GM23248 (cell line): ENCODE data around the gene OFD1.

Experiments
- EZH2 ChIP-seq: fragments of 200-600 bp; sonication (generic); IDR thresholded peaks from 2 replicates; pipeline ENCODE4 v1.6.1; 2018; ENCODE audit warnings: antibody characterized with exemption, mild to moderate bottlenecking; ENCODE audit not compliant: insufficient read depth, poor library complexity, severe bottlenecking
- EZH2phosphoT487 ChIP-seq: fragments of 200-600 bp; sonication (generic); IDR thresholded peaks from 2 replicates; pipeline ENCODE4 v1.6.1; 2018; ENCODE audit warnings: antibody characterized with exemption, moderate library complexity, mild to moderate bottlenecking, low read depth; ENCODE audit not compliant: insufficient read depth

DNA sequence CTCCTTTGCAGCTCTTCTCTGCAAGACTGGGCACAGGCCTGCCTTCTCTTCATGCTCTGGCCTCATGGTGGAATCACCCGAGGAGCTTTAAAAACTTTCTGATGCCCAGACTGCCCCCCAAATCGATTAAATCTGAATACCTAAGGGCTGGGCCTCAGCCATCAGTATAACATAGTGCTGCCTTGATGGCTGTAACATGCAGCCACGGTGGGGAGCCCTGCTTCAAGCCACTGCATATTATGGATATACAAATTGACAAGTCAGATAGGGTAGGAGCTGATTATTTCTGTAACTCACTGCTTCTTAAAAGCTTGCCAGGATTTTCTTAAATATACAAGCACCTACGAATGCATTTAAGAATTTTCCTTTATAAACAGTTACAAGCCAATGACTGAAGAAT is 41.8 kb downstream of the OFD1 start:
- TF ChIP-seq EZH2 (no peak), EZH2phosphoT487 (no peak)
